Measurements from ENCODE around the gene EPS15.

DNA sequence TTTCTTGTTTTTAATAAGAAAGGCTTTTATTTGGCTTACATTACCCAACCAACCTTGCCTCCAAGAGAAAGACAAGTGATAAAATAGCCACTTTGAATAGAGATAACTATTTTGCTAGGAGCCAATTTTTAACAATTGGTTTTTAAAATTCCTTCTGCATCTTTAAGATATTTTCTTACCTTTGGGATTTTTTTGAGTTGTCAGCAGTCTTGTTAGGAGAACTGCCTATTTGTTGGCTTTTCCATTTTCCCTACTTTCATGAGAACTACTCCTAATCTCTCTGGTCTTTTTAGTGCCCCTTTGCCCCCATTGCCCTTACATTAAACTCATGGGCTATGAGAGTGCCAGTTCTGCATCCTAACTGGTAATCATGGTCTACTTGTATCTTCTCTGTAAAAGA is 38.1 kb upstream of the EPS15 start:
- TF ChIP-seq, protein P1, sequence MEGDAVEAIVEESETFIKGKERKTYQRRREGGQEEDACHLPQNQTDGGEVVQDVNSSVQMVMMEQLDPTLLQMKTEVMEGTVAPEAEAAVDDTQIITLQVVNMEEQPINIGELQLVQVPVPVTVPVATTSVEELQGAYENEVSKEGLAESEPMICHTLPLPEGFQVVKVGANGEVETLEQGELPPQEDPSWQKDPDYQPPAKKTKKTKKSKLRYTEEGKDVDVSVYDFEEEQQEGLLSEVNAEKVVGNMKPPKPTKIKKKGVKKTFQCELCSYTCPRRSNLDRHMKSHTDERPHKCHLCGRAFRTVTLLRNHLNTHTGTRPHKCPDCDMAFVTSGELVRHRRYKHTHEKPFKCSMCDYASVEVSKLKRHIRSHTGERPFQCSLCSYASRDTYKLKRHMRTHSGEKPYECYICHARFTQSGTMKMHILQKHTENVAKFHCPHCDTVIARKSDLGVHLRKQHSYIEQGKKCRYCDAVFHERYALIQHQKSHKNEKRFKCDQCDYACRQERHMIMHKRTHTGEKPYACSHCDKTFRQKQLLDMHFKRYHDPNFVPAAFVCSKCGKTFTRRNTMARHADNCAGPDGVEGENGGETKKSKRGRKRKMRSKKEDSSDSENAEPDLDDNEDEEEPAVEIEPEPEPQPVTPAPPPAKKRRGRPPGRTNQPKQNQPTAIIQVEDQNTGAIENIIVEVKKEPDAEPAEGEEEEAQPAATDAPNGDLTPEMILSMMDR (IDR thresholded peaks at IDR 0.05): no peak
- TF ChIP-seq POLR2A (IDR thresholded peaks at IDR 0.05): no peak

Measured in lower leg skin (tissue), 3 donors.